HUDEP-2 (cell line): ENCODE data around the gene PLXNA2.
A peak's percentile ranks its signal among the peaks of the same experiment; 100 is the strongest.

ENCODE experiments used
- DNase-seq, 76 experiments: peaks; one replicate each; lab custom pipeline; 2025; ENCODE audit not compliant: unreplicated experiment in 76 of 76; lab: John Stamatoyannopoulos, UW

The PLXNA2 gene

GRCh38 chr1:208081972-208082371, 162.2 kb downstream of the PLXNA2 start:
- DNase-seq, result no peak

GRCh38 chr1:208080396-208081286, 163.5 kb downstream of the PLXNA2 start:
- DNase-seq, result no peak

- no peak for DNase-seq
Observed at GRCh38 chr1:208079161-208079560, 165.0 kb downstream of the PLXNA2 start.

GRCh38 chr1:208078752-208079151, 165.4 kb downstream of the PLXNA2 start:
- no peak for DNase-seq

GRCh38 chr1:208077232-208078075, 166.7 kb downstream of the PLXNA2 start:
- DNase-seq, result no peak

- DNase-seq, result no peak
Observed at GRCh38 chr1:208074353-208074752, 169.8 kb downstream of the PLXNA2 start.

GRCh38 chr1:208071435-208072031, 172.7 kb downstream of the PLXNA2 start:
- DNase-seq, result no peak

- DNase-seq, result no peak
Observed at GRCh38 chr1:208069908-208070307, 174.3 kb downstream of the PLXNA2 start.

- no peak for DNase-seq
Observed at GRCh38 chr1:208069317-208069716, 174.9 kb downstream of the PLXNA2 start.

- no peak for DNase-seq
Observed at GRCh38 chr1:208068908-208069307, 175.3 kb downstream of the PLXNA2 start.

- DNase-seq, result no peak
Observed at GRCh38 chr1:208068407-208068806, 175.8 kb downstream of the PLXNA2 start.

GRCh38 chr1:208066583-208066982, 177.6 kb downstream of the PLXNA2 start:
- no peak for DNase-seq

GRCh38 chr1:208065862-208066261, 178.3 kb downstream of the PLXNA2 start:
- DNase-seq, result no peak

- DNase-seq, result no peak
Observed at GRCh38 chr1:208061632-208062031, 182.6 kb downstream of the PLXNA2 start.

- DNase-seq, result no peak
Observed at GRCh38 chr1:208061118-208061517, 183.1 kb downstream of the PLXNA2 start.

GRCh38 chr1:208060215-208060869, 183.8 kb downstream of the PLXNA2 start:
- DNase-seq, result no peak

GRCh38 chr1:208059409-208060001, 184.7 kb downstream of the PLXNA2 start:
- no peak for DNase-seq

- no peak for DNase-seq
Observed at GRCh38 chr1:208058756-208059155, 185.4 kb downstream of the PLXNA2 start.

GRCh38 chr1:208058267-208058666, 185.9 kb downstream of the PLXNA2 start:
- no peak for DNase-seq

GRCh38 chr1:208057056-208057455, 187.1 kb downstream of the PLXNA2 start:
- peak in 14 of 76 experiments; percentile 4 to 64 (median 15) for DNase-seq
